Measurements from ENCODE around the gene TEX55.
"Not testable (repeated sequence)": the region's sequence is repeated elsewhere in the genome, so short reads cannot be mapped to it uniquely, and the experiment has no call there.

The TEX55 gene

GRCh38 chr3:119160361-119160760, 14.4 kb downstream of the TEX55 start:
- in situ Hi-C loops (cut with MboI; ENCODE audit: low sequenced_read_pairs): no loop called here

- in situ Hi-C loops (cut with MboI; ENCODE audit: low sequenced_read_pairs): no loop called here
These were observed 14.8 kb downstream of the TEX55 start for GRCh38 chr3:119160815-119161214.

- in situ Hi-C loops (cut with MboI; ENCODE audit: low sequenced_read_pairs): no loop called here
These were observed 15.3 kb downstream of the TEX55 start for GRCh38 chr3:119161240-119161639.

- in situ Hi-C loops (cut with MboI; ENCODE audit: low sequenced_read_pairs): not testable (repeated sequence)
These were observed 18.8 kb downstream of the TEX55 start for GRCh38 chr3:119164745-119165144.

- in situ Hi-C loops (cut with MboI; ENCODE audit: low sequenced_read_pairs): no loop called here
These were observed 24.9 kb downstream of the TEX55 start for GRCh38 chr3:119170821-119171220.

GRCh38 chr3:119173325-119173724, 27.4 kb downstream of the TEX55 start, which contains the start of gene UPK1B:
Gene UPK1B, plus strand, starts transcription at chr3:119173598. Its CDS starts 13,144 bp downstream, at chr3:119186742.
- in situ Hi-C loops (cut with MboI; ENCODE audit: low sequenced_read_pairs): no loop called here

GRCh38 chr3:119175872-119176756, 30.1 kb downstream of the TEX55 start:
- in situ Hi-C loops (cut with MboI; ENCODE audit: low sequenced_read_pairs): no loop called here

- in situ Hi-C loops (cut with MboI; ENCODE audit: low sequenced_read_pairs): no loop called here
These were observed 30.8 kb downstream of the TEX55 start for GRCh38 chr3:119176778-119177177.

- in situ Hi-C loops (cut with MboI; ENCODE audit: low sequenced_read_pairs): no loop called here
These were observed 31.4 kb downstream of the TEX55 start for GRCh38 chr3:119177321-119177720.

GRCh38 chr3:119181765-119182164, 35.8 kb downstream of the TEX55 start:
- in situ Hi-C loops (cut with MboI; ENCODE audit: low sequenced_read_pairs): no loop called here

GRCh38 chr3:119184111-119184510, 38.1 kb downstream of the TEX55 start:
- in situ Hi-C loops (cut with MboI; ENCODE audit: low sequenced_read_pairs): no loop called here

- in situ Hi-C loops (cut with MboI; ENCODE audit: low sequenced_read_pairs): no loop called here
These were observed 39.0 kb downstream of the TEX55 start for GRCh38 chr3:119184796-119185570.

GRCh38 chr3:119187266-119187665, 41.3 kb downstream of the TEX55 start:
- in situ Hi-C loops (cut with MboI; ENCODE audit: low sequenced_read_pairs): no loop called here

- in situ Hi-C loops (cut with MboI; ENCODE audit: low sequenced_read_pairs): no loop called here
These were observed 45.8 kb downstream of the TEX55 start for GRCh38 chr3:119191800-119192199.

- in situ Hi-C loops (cut with MboI; ENCODE audit: low sequenced_read_pairs): no loop called here
These were observed 48.5 kb downstream of the TEX55 start for GRCh38 chr3:119194237-119195150.

GRCh38 chr3:119195151-119195476, 49.1 kb downstream of the TEX55 start:
- in situ Hi-C loops (cut with MboI; ENCODE audit: low sequenced_read_pairs): no loop called here

- in situ Hi-C loops (cut with MboI; ENCODE audit: low sequenced_read_pairs): no loop called here
These were observed 49.9 kb downstream of the TEX55 start for GRCh38 chr3:119195911-119196310.
